ENCODE results near the gene GJC1.

- no peak for TF ChIP-seq ISL1 (CRISPR knock-in tag; IDR thresholded peaks at IDR 0.05)
- no peak for TF ChIP-seq ESRRG (CRISPR knock-in tag; IDR thresholded peaks at IDR 0.05)
- TF ChIP-seq ZC3H10 (CRISPR knock-in tag; IDR thresholded peaks at IDR 0.05): no peak
- TF ChIP-seq SNAI2 (CRISPR knock-in tag; IDR thresholded peaks at IDR 0.05): no peak
- no peak for TF ChIP-seq ZNF565 (CRISPR knock-in tag; conservative IDR thresholded peaks at IDR 0.05; ENCODE audit: low read depth)
- no peak for TF ChIP-seq ZNF8 (CRISPR knock-in tag; IDR thresholded peaks at IDR 0.05)
- no peak for TF ChIP-seq TCF4 (CRISPR knock-in tag; IDR thresholded peaks at IDR 0.05; ENCODE audit: borderline replicate concordance)
- no peak for TF ChIP-seq CSDC2 (CRISPR knock-in tag; IDR thresholded peaks at IDR 0.05)
- no peak for TF ChIP-seq RARB (CRISPR knock-in tag; IDR thresholded peaks at IDR 0.05)
- TF ChIP-seq ZNF70 (CRISPR knock-in tag; IDR thresholded peaks at IDR 0.05): no peak
- no peak for TF ChIP-seq ZFP30 (CRISPR knock-in tag; IDR thresholded peaks at IDR 0.05)
These were observed 34.7 kb upstream of the GJC1 start for GRCh38 chr17:44864831-44865230.

All from SK-N-SH treated with all-trans-retinoic acid at 6 μM for 48 hours (cell line).